G401.6 (cell line): Measurements from ENCODE around the gene SMIM27.
"Not testable (repeated sequence)": the region's sequence is repeated elsewhere in the genome, so short reads cannot be mapped to it uniquely, and the experiment has no call there.

Experiments used
- FAIRE-seq: peaks from 2 replicates; lab custom pipeline; 2012; peaks lifted over from hg19 to GRCh38; lab: Jason Lieb, UNC

Gene SMIM27

GRCh38 chr9:32599021-32599420 is 46.9 kb downstream of the SMIM27 start:
- not testable (repeated sequence) for FAIRE-seq
